Measurements from ENCODE around the gene DPP10. TPM values are rescaled to one million over a fixed set of nuclear protein-coding genes. Genes with fewer than 3 reads are reported as not detected.
"Not testable (repeated sequence)": the region's sequence is repeated elsewhere in the genome, so short reads cannot be mapped to it uniquely, and the experiment has no call there.

Gene DPP10
- total RNA-seq, 1 experiment from 2014 or later = not detected

DNA sequence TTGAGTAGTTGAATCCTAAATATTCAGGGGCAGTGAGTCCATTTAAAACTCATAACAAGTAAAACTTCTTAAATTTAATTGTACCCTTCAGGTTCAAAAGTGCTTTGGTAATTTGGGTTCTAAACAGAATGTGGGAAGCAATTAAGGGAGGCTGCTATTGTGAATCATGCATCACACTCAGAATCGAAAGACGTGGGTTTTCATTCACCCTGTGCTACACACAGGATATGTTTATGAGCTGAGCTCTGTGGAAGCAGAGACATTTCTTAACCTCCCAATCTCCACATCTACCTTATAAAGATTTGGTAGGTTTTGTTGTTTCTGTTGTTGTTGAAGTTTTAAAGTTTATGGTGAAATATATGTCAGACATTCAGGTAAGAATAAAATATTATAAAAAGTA lies 633.4 kb downstream of the DPP10 start:
- BruUV-seq (replicated peaks) = no TSS peak

GRCh38 chr2:115077626-115078025 lies 635.2 kb downstream of the DPP10 start:
- TF ChIP-seq CTCF (IDR thresholded peaks at IDR 0.05; ENCODE audit: unreplicated experiment) = no peak
- no peaks in the 10 kb centered on the region for H3K4me1 Mint-ChIP-seq (ENCODE audit: low read depth, unreplicated experiment)
- H3K27me3 Mint-ChIP-seq (ENCODE audit: unreplicated experiment) = no peaks in the 10 kb centered on the region
- H3K36me3 Mint-ChIP-seq (ENCODE audit: insufficient read depth, unreplicated experiment) = no peaks in the 10 kb centered on the region
- CTCF ChIA-PET = no interaction called here
- H3K4me3 Mint-ChIP-seq (ENCODE audit: low read depth, unreplicated experiment) = no peak overlapping the region
- BruUV-seq (replicated peaks) = no TSS peak
- peaks cover 11% of the 10 kb centered on the region for H3K9me3 Mint-ChIP-seq (ENCODE audit: low read depth, unreplicated experiment)
- no peak overlapping the region for H3K27ac Mint-ChIP-seq (ENCODE audit: unreplicated experiment)
- DNase-seq = no peak
- intact Hi-C loops (cut with micrococcal nuclease; ENCODE audit: unreplicated experiment) = no loop called here

More for the DNA sequence above, 633.4 kb downstream of the DPP10 start:
- CTCF ChIA-PET = no interaction called here
- Mint-ChIP-seq H3K27me3 (ENCODE audit: unreplicated experiment) (no peaks in the 10 kb centered on the region), H3K4me1 (ENCODE audit: low read depth, unreplicated experiment) (no peaks in the 10 kb centered on the region), H3K9me3 (ENCODE audit: low read depth, unreplicated experiment) (peaks cover 10% of the 10 kb centered on the region), H3K4me3 (ENCODE audit: low read depth, unreplicated experiment) (no peak overlapping the region), H3K27ac (ENCODE audit: unreplicated experiment) (no peak overlapping the region), H3K36me3 (ENCODE audit: insufficient read depth, unreplicated experiment) (no peaks in the 10 kb centered on the region)
- intact Hi-C loops (cut with micrococcal nuclease; ENCODE audit: unreplicated experiment) = no loop called here
- DNase-seq = no peak
- no peak for TF ChIP-seq CTCF (IDR thresholded peaks at IDR 0.05; ENCODE audit: unreplicated experiment)

DNA sequence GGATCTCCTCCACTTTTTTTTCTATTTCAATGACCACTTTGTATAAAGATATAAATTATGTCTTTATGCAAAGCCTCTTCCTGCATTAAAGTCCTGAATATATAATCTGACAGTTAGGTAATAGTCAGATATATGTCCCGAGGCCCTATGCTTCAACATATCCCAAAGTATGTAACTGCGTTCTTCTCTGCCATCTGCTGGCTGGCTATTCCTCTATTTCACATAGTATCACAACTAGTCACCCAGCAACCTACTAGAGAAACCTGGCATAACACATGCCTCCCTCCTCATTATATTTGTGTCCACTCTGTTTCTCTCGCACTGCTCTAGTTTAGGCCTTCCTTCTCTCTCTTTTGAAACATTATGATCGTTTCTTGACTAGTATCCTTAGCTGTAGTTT lies 640.8 kb downstream of the DPP10 start:
- Mint-ChIP-seq H3K9me3 (ENCODE audit: low read depth, unreplicated experiment) (peaks cover 14% of the 10 kb centered on the region), H3K4me3 (ENCODE audit: low read depth, unreplicated experiment) (no peak overlapping the region), H3K27ac (ENCODE audit: unreplicated experiment) (no peak overlapping the region), H3K27me3 (ENCODE audit: unreplicated experiment) (no peaks in the 10 kb centered on the region), H3K36me3 (ENCODE audit: insufficient read depth, unreplicated experiment) (no peaks in the 10 kb centered on the region), H3K4me1 (ENCODE audit: low read depth, unreplicated experiment) (no peaks in the 10 kb centered on the region)
- BruUV-seq (replicated peaks) = no TSS peak
- no peak for DNase-seq
- intact Hi-C loops (cut with micrococcal nuclease; ENCODE audit: unreplicated experiment) = no loop called here
- CTCF ChIA-PET = no interaction called here
- TF ChIP-seq CTCF (IDR thresholded peaks at IDR 0.05; ENCODE audit: unreplicated experiment) = no peak

DNA sequence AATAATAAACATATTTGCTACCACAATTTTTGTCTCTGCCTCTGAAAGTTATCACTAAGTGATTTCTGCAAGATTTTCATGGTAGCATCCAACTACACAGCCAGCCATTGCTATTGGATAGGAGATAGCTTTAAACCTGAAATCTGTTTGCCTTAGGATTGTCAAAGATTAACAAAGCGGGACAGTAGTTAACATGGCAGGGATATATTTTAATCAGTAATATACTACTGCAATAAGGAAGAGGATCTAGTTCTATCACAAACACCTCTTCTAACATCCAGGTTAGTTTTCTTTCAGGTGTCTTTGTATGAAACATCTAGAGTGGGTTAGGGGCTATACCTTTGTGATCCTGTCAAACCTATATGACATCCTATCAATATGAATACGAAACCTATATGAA lies 641.3 kb downstream of the DPP10 start:
- no peak overlapping the region for H3K4me3 Mint-ChIP-seq (ENCODE audit: low read depth, unreplicated experiment)
- no peaks in the 10 kb centered on the region for H3K27me3 Mint-ChIP-seq (ENCODE audit: unreplicated experiment)
- no peak overlapping the region for H3K27ac Mint-ChIP-seq (ENCODE audit: unreplicated experiment)
- no peaks in the 10 kb centered on the region for H3K4me1 Mint-ChIP-seq (ENCODE audit: low read depth, unreplicated experiment)
- no peaks in the 10 kb centered on the region for H3K36me3 Mint-ChIP-seq (ENCODE audit: insufficient read depth, unreplicated experiment)
- intact Hi-C loops (cut with micrococcal nuclease; ENCODE audit: unreplicated experiment) = no loop called here
- BruUV-seq (replicated peaks) = no TSS peak
- no peak for DNase-seq
- TF ChIP-seq CTCF (IDR thresholded peaks at IDR 0.05; ENCODE audit: unreplicated experiment) = no peak
- H3K9me3 Mint-ChIP-seq (ENCODE audit: low read depth, unreplicated experiment) = peaks cover 14% of the 10 kb centered on the region
- CTCF ChIA-PET = no interaction called here

DNA sequence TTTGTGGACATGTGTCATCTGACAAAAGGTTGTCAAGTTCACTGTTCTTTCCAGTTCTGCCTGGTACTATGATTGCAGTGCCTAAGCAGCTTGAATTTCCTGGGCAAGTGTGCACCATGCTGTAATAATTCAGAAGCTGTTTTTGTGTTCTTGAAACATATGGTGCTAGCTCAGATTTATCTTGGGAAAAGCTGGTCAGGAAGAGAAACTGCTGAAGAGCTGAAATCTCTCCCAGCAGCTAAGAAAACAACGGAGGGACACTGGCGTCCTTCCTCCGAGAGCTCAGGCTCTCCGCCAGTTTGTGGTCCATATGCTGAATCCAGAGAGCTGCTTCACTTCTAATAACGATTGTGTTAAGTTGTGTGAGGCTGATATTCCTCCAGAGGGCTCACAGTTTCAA lies 642.0 kb downstream of the DPP10 start:
- no peak for TF ChIP-seq CTCF (IDR thresholded peaks at IDR 0.05; ENCODE audit: unreplicated experiment)
- no peak for DNase-seq
- CTCF ChIA-PET = no interaction called here
- peaks cover 17% of the 10 kb centered on the region for H3K9me3 Mint-ChIP-seq (ENCODE audit: low read depth, unreplicated experiment)
- BruUV-seq (replicated peaks) = no TSS peak
- no peaks in the 10 kb centered on the region for H3K4me1 Mint-ChIP-seq (ENCODE audit: low read depth, unreplicated experiment)
- intact Hi-C loops (cut with micrococcal nuclease; ENCODE audit: unreplicated experiment) = no loop called here
- no peaks in the 10 kb centered on the region for H3K27me3 Mint-ChIP-seq (ENCODE audit: unreplicated experiment)
- H3K4me3 Mint-ChIP-seq (ENCODE audit: low read depth, unreplicated experiment) = no peak overlapping the region
- no peaks in the 10 kb centered on the region for H3K36me3 Mint-ChIP-seq (ENCODE audit: insufficient read depth, unreplicated experiment)
- no peak overlapping the region for H3K27ac Mint-ChIP-seq (ENCODE audit: unreplicated experiment)

DNA sequence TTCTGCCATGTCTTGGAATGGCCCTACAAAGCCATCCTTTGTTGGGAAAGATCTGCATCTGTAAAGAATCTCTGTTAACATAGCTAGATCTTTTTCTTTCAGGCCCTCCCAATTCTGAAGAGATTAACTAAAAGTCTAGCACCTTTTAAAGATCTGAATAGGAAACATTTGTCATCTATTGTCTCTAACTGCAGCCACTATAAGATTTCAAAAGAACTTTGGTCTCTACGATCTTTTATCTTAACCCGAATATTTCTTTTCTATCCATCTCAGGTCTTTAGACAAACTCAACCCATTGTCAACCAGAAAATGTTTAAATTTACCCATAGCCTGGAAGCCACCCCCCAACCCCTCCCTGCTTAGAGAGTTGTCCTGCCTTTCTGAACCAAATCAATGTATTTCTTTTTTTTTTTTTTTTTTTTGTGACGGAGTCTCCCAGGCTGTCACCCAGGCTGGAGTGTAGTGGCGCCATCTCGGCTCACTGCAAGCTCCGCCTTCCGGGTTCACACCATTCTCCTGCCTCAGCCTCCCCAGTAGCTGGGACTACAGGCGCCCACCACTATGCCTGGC lies 643.7 kb downstream of the DPP10 start:
- H3K27ac Mint-ChIP-seq (ENCODE audit: unreplicated experiment); intact Hi-C loops (cut with micrococcal nuclease; ENCODE audit: unreplicated experiment): not testable (repeated sequence)

More for the DNA sequence above, 643.7 kb downstream of the DPP10 start:
- H3K4me3 Mint-ChIP-seq (ENCODE audit: low read depth, unreplicated experiment); BruUV-seq (replicated peaks); H3K4me1 Mint-ChIP-seq (ENCODE audit: low read depth, unreplicated experiment); DNase-seq; CTCF ChIA-PET; H3K27me3 Mint-ChIP-seq (ENCODE audit: unreplicated experiment); H3K36me3 Mint-ChIP-seq (ENCODE audit: insufficient read depth, unreplicated experiment): not testable (repeated sequence)
- H3K9me3 Mint-ChIP-seq (ENCODE audit: low read depth, unreplicated experiment) = peaks cover 20% of the 10 kb centered on the region
